Fibroblast of pulmonary artery (primary cell): ENCODE data around the gene DNAJC8.

ENCODE experiments used
- DNase-seq: peaks from one replicate; pipeline ENCODE4 v3.0.0-alpha.2; 2010; ENCODE audit warnings: low read depth
- H3K4me3 ChIP-seq: replicated peaks from 2 replicates; pipeline ENCODE4 v1.5.1; 2011; ENCODE audit warnings: low read depth, mild to moderate bottlenecking, control low read depth, low read length, moderate library complexity
- CTCF ChIP-seq: IDR thresholded peaks from 2 replicates; pipeline ENCODE4 v1.5.1; 2011; ENCODE audit warnings: mild to moderate bottlenecking, control low read depth, low read length, inconsistent platforms; ENCODE audit errors: missing control alignments

DNAJC8 gene

GRCh38 chr1:28249866-28250295 is 17.1 kb upstream of the DNAJC8 start:
- H3K4me3 ChIP-seq, result no peak overlapping the region
- no peak for TF ChIP-seq CTCF
- no peak for DNase-seq

GRCh38 chr1:28249013-28249865 is 16.4 kb upstream of the DNAJC8 start:
- peak; percentile 77 for DNase-seq
- H3K4me3 ChIP-seq, result peak overlapping the region; percentile 1
- TF ChIP-seq CTCF, result no peak

GRCh38 chr1:28248273-28249012 is 15.6 kb upstream of the DNAJC8 start:
- DNase-seq, result peak; percentile 90
- peak; percentile 98 for TF ChIP-seq CTCF
- H3K4me3 ChIP-seq, result peak overlapping the region; percentile 1

- DNase-seq, result no peak
- no peak for TF ChIP-seq CTCF
- peak overlapping the region; percentile 5 for H3K4me3 ChIP-seq
These were observed 14.9 kb upstream of the DNAJC8 start for GRCh38 chr1:28247612-28248272.

- peak overlapping the region; percentile 68 for H3K4me3 ChIP-seq
- no peak for TF ChIP-seq CTCF
- DNase-seq, result peak; percentile 62
These were observed 13.6 kb upstream of the DNAJC8 start for GRCh38 chr1:28246427-28246832.

GRCh38 chr1:28244549-28245251 is 11.9 kb upstream of the DNAJC8 start:
- no peak for DNase-seq
- TF ChIP-seq CTCF, result no peak
- H3K4me3 ChIP-seq, result no peak overlapping the region
